ENCODE data around the gene JMJD1C.

Gene JMJD1C

DNA sequence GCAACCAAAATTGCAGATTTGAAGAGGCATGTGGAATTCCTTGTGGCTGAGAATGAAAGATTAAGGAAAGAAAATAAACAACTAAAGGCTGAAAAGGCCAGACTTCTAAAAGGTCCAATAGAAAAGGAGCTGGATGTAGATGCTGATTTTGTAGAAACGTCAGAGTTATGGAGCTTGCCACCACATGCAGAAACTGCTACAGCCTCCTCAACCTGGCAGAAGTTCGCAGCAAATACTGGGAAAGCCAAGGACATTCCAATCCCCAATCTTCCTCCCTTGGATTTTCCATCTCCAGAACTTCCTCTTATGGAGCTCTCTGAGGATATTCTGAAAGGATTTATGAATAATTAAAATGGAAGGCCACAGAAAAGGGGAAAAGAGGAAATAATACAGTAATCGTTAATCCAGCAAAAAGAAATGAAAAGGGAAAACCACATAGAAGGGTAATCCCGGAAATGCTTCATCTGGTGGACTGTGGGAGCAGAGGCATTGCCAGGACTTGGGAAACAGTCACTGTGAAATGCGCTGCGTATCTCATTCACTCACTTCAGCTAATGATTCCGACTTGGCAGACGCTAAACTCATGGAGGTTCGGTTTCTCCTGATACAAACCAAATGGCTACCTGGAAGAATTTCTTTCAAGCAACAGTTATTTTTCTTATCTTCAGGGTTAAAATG, 311.8 kb downstream of the JMJD1C start:
- in situ Hi-C loops (cut with MboI; ENCODE audit: low sequenced_read_pairs): loop anchor here (10.0 kb wide), 1 partner anchor 559 kb away; no protein-coding TSS in a partner anchor

DNA sequence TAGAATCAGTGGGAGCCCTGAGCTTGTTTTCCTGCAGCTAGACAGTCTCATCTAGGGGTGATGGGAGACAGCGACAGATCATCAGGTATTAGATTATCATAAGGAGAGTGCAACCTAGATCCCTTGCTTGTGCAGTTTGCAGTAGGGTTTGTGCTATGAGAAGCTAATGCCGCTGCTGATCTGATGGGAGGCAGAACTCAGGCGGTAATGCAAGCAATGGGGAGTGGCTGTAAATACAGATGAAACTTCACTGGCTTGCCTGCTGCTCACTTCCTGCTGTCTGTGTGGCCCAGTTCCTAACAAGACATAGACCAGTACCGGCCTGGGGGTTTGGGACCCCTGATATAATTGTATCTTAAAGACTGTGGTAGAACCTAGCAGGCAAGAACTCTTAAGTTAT, 315.0 kb downstream of the JMJD1C start:
- in situ Hi-C loops (cut with MboI; ENCODE audit: low sequenced_read_pairs): loop anchor here (10.0 kb wide), 1 partner anchor 556 kb away; no protein-coding TSS in a partner anchor

DNA sequence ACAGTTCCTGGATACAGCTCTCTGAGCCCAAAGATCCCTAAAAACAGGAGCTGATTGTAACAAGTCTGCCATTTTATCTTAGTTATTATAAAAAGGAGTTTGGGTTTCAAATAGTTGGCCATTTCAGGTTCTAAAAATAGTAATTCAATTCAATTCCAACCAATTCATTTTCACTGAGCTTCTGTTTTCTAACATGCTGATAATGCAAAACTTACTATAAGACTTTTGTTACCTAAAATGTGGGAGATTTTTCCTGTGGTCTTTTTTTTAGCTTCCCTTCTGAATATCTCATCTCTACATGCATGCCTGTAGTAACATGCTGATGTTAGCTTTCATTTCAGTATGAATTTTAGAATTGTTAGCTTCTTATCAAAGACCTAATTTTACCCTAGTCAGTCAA, 319.3 kb downstream of the JMJD1C start:
- in situ Hi-C loops (cut with MboI; ENCODE audit: low sequenced_read_pairs): no loop called here

DNA sequence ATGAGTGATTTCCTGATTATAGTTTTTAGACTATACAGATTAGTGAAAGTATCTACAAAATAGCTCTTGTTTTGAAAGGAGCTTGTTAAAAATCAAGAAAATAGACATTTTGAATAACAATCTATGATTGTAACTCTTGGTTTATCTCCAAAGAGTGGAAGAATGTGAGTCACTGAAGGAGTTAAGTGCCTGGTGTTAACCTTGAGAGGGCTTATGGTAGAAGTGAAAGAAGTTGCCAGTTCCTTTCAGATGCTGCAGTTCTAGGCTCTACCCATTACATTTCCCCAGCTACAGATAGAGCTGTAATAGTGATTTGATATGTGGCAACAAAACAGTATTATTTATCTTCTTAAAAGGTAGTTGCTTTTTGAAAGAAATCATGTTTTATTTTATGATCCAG, 320.0 kb downstream of the JMJD1C start:
- in situ Hi-C loops (cut with MboI; ENCODE audit: low sequenced_read_pairs): no loop called here

DNA sequence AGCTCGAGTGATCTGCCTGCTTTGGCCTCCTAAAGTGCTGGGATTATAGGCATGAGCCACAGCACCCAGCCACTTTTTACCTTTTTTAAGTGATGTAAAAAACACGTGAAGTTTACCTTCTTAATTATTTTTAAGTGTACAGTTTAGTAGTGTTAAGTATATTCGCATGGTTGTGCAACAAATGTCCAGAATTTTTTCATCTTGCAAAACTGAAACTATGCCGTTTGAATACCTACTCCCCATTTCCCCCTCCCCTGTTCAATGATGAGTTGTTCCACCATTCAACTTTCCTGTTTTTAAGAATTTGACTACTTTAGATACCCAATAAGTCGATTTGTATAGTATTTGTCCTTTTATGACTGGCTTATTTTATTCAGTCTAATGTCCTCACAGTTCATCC, 321.8 kb downstream of the JMJD1C start:
- in situ Hi-C loops (cut with MboI; ENCODE audit: low sequenced_read_pairs): no loop called here

DNA sequence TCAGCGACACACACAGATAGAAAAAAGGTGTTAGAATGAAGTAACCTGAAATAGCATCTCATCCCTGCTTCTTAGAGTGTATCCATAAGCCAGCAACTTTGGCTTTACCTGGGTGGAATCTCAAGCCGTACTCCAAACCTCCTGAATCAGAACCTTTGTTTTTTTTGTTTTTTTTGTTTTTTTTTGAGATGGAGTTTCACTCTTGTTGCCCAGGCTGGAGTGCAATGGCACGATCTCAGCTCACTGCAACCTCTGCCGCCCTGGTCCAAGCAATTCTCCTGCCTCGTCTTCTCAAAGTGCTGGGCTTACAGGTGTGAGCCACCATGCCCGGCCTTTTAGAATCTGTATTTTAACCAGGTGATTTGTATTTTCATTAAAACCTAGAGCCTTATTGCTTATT, 323.6 kb downstream of the JMJD1C start:
- in situ Hi-C loops (cut with MboI; ENCODE audit: low sequenced_read_pairs): no loop called here

DNA sequence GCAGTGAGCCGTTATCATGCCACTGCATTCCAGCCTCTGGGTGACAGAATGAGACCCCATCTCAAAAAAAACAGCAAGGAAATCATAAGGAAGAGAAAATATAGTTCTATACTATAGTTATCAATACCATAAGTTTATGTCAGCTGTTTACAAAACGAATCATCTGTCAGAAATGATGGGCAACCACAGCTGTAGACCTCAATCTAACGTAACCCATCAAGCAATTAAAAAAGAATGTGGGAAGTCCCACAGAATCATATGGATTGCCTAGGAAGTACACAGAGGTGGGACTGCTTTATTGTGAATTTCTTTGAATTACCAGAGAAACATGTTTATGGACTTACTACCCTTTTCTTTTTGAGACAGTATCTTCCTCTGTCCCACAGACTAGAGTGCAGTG, 325.7 kb downstream of the JMJD1C start:
- in situ Hi-C loops (cut with MboI; ENCODE audit: low sequenced_read_pairs): no loop called here

DNA sequence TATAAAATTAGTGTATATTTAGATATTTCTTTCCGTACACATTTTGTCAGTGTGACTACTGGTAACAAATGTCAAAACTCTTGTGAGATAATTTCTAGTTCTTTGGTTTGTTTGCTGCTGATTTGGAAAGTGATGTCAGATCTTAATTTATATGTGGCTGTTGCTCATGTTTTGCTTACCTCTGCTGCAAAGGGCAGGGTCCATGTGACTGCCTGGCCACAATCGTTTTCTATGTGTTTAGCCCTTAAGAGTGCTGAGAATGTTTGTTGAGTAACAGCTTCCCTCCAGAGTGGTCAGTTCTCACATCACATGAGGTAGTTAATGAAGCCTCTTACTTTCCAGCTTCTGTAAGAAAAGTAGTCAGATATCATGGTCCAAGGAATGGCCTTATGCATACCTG, 328.5 kb downstream of the JMJD1C start:
- in situ Hi-C loops (cut with MboI; ENCODE audit: low sequenced_read_pairs): no loop called here

DNA sequence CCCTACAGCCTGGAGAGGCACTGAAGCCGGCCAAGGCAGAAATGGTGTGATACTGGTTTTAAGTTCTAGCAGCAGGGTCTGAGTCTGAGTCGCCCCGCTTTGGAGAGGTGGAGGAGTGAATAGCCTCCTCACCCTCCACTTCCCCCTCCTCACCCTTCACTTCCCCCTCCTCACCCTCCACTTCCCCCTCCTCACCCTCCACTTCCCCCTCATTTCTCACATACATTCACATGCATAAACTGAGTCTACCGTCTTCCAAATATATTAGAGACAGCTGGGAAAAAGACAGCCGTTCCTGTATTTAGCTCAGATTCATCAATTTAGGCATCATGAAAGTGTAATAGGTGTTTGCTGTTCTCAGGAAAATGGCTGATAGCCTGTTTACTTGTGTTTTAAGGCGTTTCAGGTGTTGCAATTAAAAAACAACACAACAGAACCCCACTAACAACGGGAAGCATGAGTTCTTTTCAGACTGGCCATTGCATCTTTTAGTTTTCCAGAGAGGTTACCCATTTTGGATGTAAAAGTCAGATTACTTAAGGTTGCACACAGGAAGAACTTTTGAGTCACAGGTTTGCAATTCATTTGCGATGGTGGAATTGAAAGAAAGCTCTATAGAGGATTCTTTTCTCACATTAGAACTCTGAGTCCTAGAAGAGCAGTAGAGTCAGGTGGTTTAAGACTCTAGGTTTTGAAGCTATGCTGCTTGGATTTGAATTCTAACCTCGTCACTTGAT, 331.8 kb downstream of the JMJD1C start:
- in situ Hi-C loops (cut with MboI; ENCODE audit: low sequenced_read_pairs): no loop called here

DNA sequence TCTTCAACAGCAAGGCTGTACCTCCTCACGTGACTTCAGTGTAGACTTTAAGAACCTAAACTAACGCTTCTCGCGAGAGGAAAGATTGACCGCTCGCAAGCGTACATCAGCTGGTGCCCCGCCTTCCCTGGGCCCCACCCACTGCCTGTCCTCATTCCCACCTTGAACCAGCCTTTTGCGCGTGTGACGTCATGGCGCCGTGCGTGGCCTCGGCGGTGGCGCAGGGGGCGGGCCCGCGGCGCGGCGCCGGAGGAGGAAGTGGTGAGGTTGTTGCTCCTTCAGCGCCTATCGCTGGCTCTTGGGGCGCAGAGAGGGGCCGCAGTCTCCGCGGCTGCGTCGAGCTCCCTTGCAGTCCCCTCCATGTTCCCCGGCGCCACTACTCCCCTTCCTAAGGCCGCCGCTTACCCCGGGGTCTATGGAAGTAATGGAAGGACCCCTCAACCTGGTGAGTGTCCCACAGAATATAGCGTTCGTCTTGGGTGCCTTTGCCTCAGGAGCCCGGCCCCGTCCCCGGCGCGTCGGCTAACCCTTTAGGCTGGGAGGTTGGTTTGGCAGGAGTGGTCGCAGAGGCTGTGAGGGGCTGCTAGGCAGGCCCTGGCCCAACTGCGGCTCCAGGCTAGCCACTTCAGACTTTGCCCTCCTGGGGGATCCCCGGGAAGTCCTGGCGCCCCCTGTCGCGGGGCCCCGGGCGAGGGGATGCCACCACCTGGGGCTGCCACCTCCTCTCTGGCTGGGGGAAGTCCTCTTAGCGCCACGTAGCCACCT, 332.5 kb downstream of the JMJD1C start, which contains the start of gene NRBF2:
NRBF2 (plus strand) TSS at position 273 of the 765 bp plus-strand sequence; CDS start at position 416, 143 bp downstream.
- in situ Hi-C loops (cut with MboI; ENCODE audit: low sequenced_read_pairs): no loop called here

DNA sequence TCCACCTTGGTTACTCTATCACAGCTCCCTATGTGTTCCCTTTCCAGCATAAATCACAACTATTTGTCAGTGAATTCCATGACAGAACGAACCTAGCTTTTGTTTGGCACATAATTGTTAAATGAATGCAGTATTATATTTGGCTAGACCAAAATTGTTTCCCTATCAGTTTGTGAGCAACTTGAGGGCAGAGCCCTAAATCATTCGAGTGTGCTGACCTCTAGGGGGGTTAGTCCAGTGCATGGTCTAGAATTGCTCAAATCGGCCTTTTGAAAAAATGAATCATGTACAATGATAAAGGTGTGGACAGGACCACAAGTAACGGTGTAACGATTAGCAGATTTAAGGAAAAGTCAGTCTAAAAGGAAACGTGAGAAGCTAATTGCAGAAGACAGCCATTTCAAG, 333.1 kb downstream of the JMJD1C start:
- in situ Hi-C loops (cut with MboI; ENCODE audit: low sequenced_read_pairs): no loop called here

DNA sequence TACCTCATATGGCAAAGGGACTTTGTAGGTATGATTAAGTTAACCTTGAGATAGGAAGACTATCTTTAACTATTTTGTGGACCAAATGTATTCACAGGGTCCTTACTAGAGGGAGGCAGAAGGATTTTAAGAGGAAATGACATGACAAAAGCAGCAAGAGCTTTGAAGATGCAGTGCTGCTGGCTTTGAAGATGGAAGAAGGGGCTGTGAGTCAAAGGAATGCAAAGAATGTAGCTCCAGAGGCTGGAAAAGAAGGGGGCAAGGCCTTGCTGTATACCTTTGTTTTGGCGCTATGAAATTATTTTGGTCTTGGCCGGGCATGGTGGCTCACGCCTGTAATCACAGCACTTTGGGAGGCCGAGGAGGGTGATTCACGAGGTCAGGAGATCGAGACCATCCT, 335.9 kb downstream of the JMJD1C start:
- in situ Hi-C loops (cut with MboI; ENCODE audit: low sequenced_read_pairs): no loop called here

DNA sequence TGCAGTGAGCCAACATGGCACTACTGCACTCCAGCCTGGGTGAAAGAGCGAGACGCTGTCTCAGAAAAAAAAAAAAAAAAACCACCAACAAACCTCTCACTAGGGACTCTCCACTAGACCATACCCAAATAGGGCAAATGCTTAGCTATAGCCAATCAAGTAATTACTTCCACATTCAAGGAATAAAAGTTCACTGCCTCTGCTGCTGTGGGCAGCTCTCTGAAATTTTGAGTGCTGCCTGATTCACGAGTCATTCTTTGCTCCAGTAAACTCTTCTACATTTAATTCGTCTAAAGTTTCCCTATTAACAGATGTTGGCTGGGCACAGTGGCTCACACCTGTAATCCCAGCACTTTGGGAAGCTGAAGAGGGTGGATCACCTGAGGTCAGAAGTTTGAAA, 337.3 kb downstream of the JMJD1C start:
- in situ Hi-C loops (cut with MboI; ENCODE audit: low sequenced_read_pairs): no loop called here

DNA sequence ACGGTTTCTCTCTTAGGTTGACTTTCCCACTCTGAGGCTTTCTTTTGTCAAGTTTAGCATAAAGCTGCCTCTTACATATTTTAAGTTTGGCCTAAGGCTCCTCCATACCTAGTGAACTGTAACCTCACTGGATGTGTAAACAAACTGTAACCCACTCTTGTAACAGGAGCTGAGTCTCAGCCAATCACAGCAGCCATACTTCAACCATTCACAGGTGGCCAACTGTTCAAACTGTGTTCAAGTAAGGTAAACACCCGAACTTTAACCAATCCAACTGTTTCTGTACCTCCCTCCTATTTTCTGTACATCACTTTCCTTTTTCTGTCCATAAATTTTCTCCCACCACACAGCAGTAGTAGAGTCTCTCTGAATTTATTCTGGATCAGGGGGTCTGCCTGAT, 340.3 kb downstream of the JMJD1C start:
- in situ Hi-C loops (cut with MboI; ENCODE audit: low sequenced_read_pairs): no loop called here

DNA sequence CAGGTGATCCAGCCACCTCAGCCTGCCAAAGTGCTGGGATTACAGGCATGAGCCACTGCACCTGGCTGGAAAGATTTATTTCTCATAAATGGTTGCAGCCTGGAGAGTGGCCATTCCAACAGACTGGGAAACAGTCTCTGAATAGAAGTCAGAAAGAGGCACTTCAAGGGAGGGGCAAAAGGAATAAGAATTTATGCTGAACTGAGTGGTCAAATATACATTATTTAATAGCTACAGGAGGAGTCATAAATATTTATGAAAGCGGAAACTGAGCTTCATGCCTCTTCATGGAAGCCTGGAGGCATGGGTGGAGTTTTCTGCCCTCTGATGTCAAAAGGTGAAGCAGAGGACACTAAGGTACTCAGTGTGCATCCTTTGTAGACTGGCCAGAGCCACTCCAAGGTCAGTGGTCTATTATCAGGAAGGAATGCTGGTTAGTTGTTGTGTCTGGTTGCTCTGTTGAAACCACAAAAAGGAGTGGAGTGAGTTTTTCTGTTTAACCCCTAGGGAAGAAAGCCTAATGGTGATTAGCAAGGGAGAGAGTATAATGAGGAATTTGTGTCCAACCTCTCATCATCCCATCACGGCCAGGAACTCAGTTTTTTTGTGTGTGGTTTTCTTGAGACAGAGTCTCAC, 341.9 kb downstream of the JMJD1C start:
- in situ Hi-C loops (cut with MboI; ENCODE audit: low sequenced_read_pairs): no loop called here

DNA sequence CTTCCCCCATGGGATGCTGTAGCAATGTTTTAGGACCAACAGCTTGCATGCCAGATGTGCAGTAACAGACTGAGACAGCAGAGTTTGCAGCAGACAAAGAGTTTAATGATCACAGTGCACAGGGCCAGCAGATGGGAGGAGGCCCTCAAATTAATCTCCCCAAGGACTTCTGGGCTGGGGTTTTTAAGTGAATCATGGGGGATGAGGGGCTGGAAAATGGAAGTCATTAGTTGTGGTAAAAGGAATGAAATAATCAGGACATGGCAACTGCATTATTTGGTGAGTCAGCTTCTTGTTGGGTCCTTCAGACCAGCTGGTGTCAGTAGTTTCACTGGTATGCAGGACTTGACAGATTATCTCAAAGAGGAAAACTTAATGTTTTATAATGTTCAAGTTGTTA, 345.2 kb downstream of the JMJD1C start:
- in situ Hi-C loops (cut with MboI; ENCODE audit: low sequenced_read_pairs): no loop called here

DNA sequence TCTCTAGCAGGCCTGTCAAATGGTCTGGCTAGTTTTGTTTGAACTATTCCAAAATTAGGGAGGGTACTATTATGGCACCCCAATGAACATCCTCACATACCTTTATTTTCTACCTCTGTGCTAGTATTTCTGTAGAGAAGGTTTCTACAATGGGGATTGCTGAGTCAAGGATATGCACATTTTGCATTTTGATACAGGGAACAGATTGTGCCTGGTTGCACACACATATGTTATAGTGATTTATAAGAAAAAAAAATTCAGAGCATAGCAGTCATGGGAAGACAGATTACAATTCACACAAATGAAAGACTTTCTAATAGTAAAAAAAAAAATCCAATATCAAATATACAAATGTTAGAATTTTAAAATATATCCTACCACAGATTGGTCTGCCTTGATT, 346.7 kb downstream of the JMJD1C start:
- in situ Hi-C loops (cut with MboI; ENCODE audit: low sequenced_read_pairs): no loop called here

Measured in HL-60/S4 treated with phorbol 12-myristate 13-acetate at 8.2 ng/mL for 4 days and 3 days (cell line).